Endothelial cell of umbilical vein (primary cell): ENCODE results near the gene AUTS2. TPM values are rescaled to one million over a fixed set of nuclear protein-coding genes. Genes with fewer than 3 reads are reported as not detected.

ENCODE experiments used
- BruUV-seq: library from RNA; stranded (reverse); fragments of 400-500 nt; replicated peaks from 2 replicates; lab custom pipeline; 2021; lab: Mats Ljungman, UMichigan
- CTCF ChIA-PET: fragments of 300-600, 350-600 bp; sonication (Branson Sonifier 250); formaldehyde crosslinking; loops from one replicate; lab custom pipeline; 2021; ENCODE audit warnings: antibody characterized with exemption, inconsistent platforms; lab: Charles Lee
- POLR2A ChIA-PET: fragments of 300-600, 350-600 bp; sonication (Branson Sonifier 250); formaldehyde crosslinking; loops from one replicate; lab custom pipeline; 2021; ENCODE audit warnings: antibody characterized with exemption, inconsistent platforms; lab: Charles Lee
- DNase-seq: peaks from one replicate; pipeline ENCODE4 v3.0.0-alpha.2; 2011; ENCODE audit warnings: low read depth, low spot score
- FAIRE-seq: peaks from 2 replicates; lab custom pipeline; 2011; peaks lifted over from hg19 to GRCh38; lab: Jason Lieb, UNC
- H2AFZ ChIP-seq: 2 replicates; pipeline ENCODE4 v1.6.0; 2012; ENCODE audit warnings: low read depth, low read length, control low read depth, inconsistent platforms
- H3K27ac ChIP-seq: 2 replicates; pipeline ENCODE4 v1.5.1; 2011; ENCODE audit warnings: low read depth, mild to moderate bottlenecking, control low read depth, low read length, moderate library complexity; ENCODE audit not compliant: insufficient read depth
- H3K27me3 ChIP-seq, 2 experiments: 2 replicates each; pipeline versions ENCODE4 v1.6.0 to v1.6.1; 2011; ENCODE audit warnings: low read length in 2 of 2, mixed read lengths in 1 of 2; ENCODE audit not compliant: control insufficient read depth in 2 of 2, insufficient read depth in 2 of 2
- H3K36me3 ChIP-seq, 2 experiments: 2 replicates in 1 of 2; 3 replicates in 1 of 2; pipeline ENCODE4 v1.5.1; 2011; ENCODE audit warnings: low read length in 2 of 2, mild to moderate bottlenecking in 1 of 2, moderate library complexity in 1 of 2; ENCODE audit not compliant: control insufficient read depth in 2 of 2, insufficient read depth in 2 of 2; ENCODE audit errors: extremely low read depth in 1 of 2
- H3K4me1 ChIP-seq: 3 replicates; pipeline ENCODE4 v1.5.1; 2011; ENCODE audit warnings: mild to moderate bottlenecking, low read length; ENCODE audit not compliant: control insufficient read depth, insufficient read depth; ENCODE audit errors: extremely low read depth
- H3K4me2 ChIP-seq: 2 replicates; pipeline ENCODE4 v1.6.1; 2011; ENCODE audit warnings: low read length, control low read depth, mixed read lengths; ENCODE audit not compliant: insufficient read depth
- H3K4me3 ChIP-seq, 3 experiments: fragments of 200-600 bp in 1 of 3; sonication (generic), shearing (Covaris generic) in 1 of 3; replicated peaks in 1 of 3; 2 replicates each; pipeline ENCODE4 v1.5.1; 2011 to 2016; ENCODE audit warnings: control low read depth in 3 of 3, low read length in 3 of 3, mild to moderate bottlenecking in 2 of 3, inconsistent platforms in 1 of 3, low read depth in 1 of 3, moderate library complexity in 1 of 3; ENCODE audit not compliant: insufficient read depth in 1 of 3
- H3K79me2 ChIP-seq: 2 replicates; pipeline ENCODE4 v1.6.0; 2012; ENCODE audit warnings: low read length, inconsistent platforms; ENCODE audit not compliant: control insufficient read depth, insufficient read depth
- H3K9ac ChIP-seq: replicated peaks from 2 replicates; pipeline ENCODE3; 2011; ENCODE audit warnings: low read length, control low read depth; ENCODE audit not compliant: insufficient read depth; ENCODE audit errors: extremely low read depth
- H3K9me1 ChIP-seq: replicated peaks from 3 replicates; pipeline ENCODE4 v1.6.0; 2011; ENCODE audit warnings: mild to moderate bottlenecking, low read length; ENCODE audit not compliant: control insufficient read depth, insufficient read depth; ENCODE audit errors: extremely low read depth
- H3K9me3 ChIP-seq: replicated peaks from 2 replicates; pipeline ENCODE4 v1.5.1; 2012; ENCODE audit warnings: low read length, inconsistent platforms; ENCODE audit not compliant: control insufficient read depth, insufficient read depth
- H4K20me1 ChIP-seq: replicated peaks from 2 replicates; pipeline ENCODE3; 2011; ENCODE audit warnings: mild to moderate bottlenecking, low read length; ENCODE audit not compliant: control insufficient read depth, insufficient read depth; ENCODE audit errors: extremely low read depth
- EZH2 ChIP-seq: IDR thresholded peaks from 2 replicates; pipeline ENCODE4 v1.6.1; 2012; ENCODE audit warnings: borderline replicate concordance, low read depth, mild to moderate bottlenecking, moderate library complexity, low read length, inconsistent platforms; ENCODE audit not compliant: severe bottlenecking
- FOS ChIP-seq: IDR thresholded peaks from 2 replicates; pipeline ENCODE4 v1.6.1; 2011; ENCODE audit warnings: mild to moderate bottlenecking, low read length, moderate library complexity, borderline replicate concordance; ENCODE audit not compliant: insufficient read depth
- GATA2 ChIP-seq: IDR thresholded peaks from 2 replicates; pipeline ENCODE4 v1.7.0; 2011; ENCODE audit warnings: low read depth, mild to moderate bottlenecking, moderate library complexity, mixed read lengths, low read length; ENCODE audit not compliant: insufficient read length, insufficient read depth
- JUN ChIP-seq: IDR thresholded peaks from 2 replicates; pipeline ENCODE4 v1.6.1; 2011; ENCODE audit warnings: borderline replicate concordance, low read depth; ENCODE audit not compliant: insufficient read length, insufficient read depth
- MYC ChIP-seq: IDR thresholded peaks from one replicate; pipeline ENCODE4 v1.6.1; 2011; ENCODE audit warnings: mild to moderate bottlenecking, low read depth, low read length
- POLR2A ChIP-seq: IDR thresholded peaks from 2 replicates; pipeline ENCODE4 v1.6.1; 2012; ENCODE audit warnings: low read depth, mild to moderate bottlenecking, control low read depth, low read length
- POLR2AphosphoS5 ChIP-seq: IDR thresholded peaks from 2 replicates; pipeline ENCODE4 v1.6.1; 2012; ENCODE audit warnings: low read depth, mild to moderate bottlenecking, control low read depth, low read length, moderate library complexity; ENCODE audit not compliant: insufficient read depth
- dilution Hi-C: fragments of 300-500 bp; cut with MboI; formaldehyde crosslinking; loops from one replicate; pipeline ENCODE4 v1.15.0; 2019; ENCODE audit warnings: low sequenced_read_pairs; ENCODE audit not compliant: extremely low pct_ligation_motif_present
- intact Hi-C: fragments of 100-400 bp; cut with micrococcal nuclease; formaldehyde crosslinking; loops from one replicate; pipeline ENCODE4 v1.10.0; 2022
- polyA plus RNA-seq, 4 experiments: library from polyadenylated mRNA; depleted of rRNA in 3 of 4; stranded (reverse) in 3 of 4; unstranded in 1 of 4; fragments of >200 nt; gene quantifications; 2 replicates each; pipeline versions ENCODE4 v1.2.1 to v1.2.3, GENCODE V29; 2011 to 2012; ENCODE audit warnings: missing spikeins in 1 of 4
- total RNA-seq: library from RNA; stranded (reverse); gene quantifications from 2 replicates; pipeline ENCODE4 v1.2.3, GENCODE V29; 2021
- TF ChIP-seq, protein P1 (sequence below): IDR thresholded peaks from 2 replicates; pipeline ENCODE4 v1.6.1; 2011; ENCODE audit not compliant: insufficient read depth, insufficient read length
- TF ChIP-seq, protein P2 (sequence below), 2 donors: IDR thresholded peaks; 1 replicate in 1 of 2; 2 replicates in 1 of 2; pipeline ENCODE4 v1.5.1; 2011; ENCODE audit warnings: low read length in 2 of 2, mild to moderate bottlenecking in 2 of 2, moderate library complexity in 2 of 2, control low read depth in 1 of 2, inconsistent platforms in 1 of 2, low read depth in 1 of 2; ENCODE audit not compliant: insufficient read depth in 1 of 2; ENCODE audit errors: extremely low read depth in 1 of 2

AUTS2 gene
- total and polyA plus RNA-seq, 2 donors (not counting 3 experiments of a cell fraction or from before 2014, with no cell fraction given): 0.59 to 8.0 TPM

DNA sequence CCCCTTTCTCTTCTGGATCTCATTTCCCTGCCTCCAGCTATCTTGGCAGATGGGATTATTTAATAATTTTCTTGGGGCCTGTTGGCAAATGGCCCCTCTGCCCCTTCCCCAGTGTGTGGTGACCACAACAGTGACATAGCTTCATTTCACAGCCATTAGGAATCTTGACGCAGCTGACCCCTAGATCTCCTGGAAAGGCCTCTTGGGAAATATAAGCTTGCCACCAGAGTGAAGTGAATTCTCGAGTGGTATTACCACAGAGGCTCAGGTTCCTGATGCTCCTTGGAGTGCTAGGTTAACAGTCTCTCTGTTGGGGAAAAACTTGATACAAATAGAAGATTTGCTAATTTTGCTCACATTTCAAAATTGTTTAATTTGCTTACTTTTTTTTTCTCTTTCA is 57.8 kb downstream of the AUTS2 start:
- Histone ChIP-seq H4K20me1 (no peaks in the 10 kb centered on the region), H3K27ac (no peak overlapping the region), H3K36me3 (no peaks in the 10 kb centered on the region), H3K4me2 (no peak overlapping the region), H2AFZ (no peak overlapping the region), H3K79me2 (no peaks in the 10 kb centered on the region), H3K9ac (no peak overlapping the region), H3K4me3 (no peak overlapping the region), H3K4me1 (no peaks in the 10 kb centered on the region), H3K27me3 (no peaks in the 10 kb centered on the region), H3K9me3 (no peaks in the 10 kb centered on the region), H3K9me1 (no peaks in the 10 kb centered on the region)
- POLR2A ChIA-PET: no interaction called here
- BruUV-seq: no TSS peak
- FAIRE-seq (no peak), DNase-seq (no peak)
- TF ChIP-seq, protein P1, sequence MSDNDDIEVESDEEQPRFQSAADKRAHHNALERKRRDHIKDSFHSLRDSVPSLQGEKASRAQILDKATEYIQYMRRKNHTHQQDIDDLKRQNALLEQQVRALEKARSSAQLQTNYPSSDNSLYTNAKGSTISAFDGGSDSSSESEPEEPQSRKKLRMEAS: no peak
- TF ChIP-seq, protein P2, sequence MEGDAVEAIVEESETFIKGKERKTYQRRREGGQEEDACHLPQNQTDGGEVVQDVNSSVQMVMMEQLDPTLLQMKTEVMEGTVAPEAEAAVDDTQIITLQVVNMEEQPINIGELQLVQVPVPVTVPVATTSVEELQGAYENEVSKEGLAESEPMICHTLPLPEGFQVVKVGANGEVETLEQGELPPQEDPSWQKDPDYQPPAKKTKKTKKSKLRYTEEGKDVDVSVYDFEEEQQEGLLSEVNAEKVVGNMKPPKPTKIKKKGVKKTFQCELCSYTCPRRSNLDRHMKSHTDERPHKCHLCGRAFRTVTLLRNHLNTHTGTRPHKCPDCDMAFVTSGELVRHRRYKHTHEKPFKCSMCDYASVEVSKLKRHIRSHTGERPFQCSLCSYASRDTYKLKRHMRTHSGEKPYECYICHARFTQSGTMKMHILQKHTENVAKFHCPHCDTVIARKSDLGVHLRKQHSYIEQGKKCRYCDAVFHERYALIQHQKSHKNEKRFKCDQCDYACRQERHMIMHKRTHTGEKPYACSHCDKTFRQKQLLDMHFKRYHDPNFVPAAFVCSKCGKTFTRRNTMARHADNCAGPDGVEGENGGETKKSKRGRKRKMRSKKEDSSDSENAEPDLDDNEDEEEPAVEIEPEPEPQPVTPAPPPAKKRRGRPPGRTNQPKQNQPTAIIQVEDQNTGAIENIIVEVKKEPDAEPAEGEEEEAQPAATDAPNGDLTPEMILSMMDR (IDR thresholded peaks at IDR 0.05; ENCODE audit: extremely low read depth in 1 of 2, insufficient read depth in 1 of 2, low read depth in 1 of 2, low read length in 2 of 2): no peak
- TF ChIP-seq POLR2AphosphoS5 (no peak), JUN (no peak), EZH2 (no peak), GATA2 (no peak), FOS (no peak), POLR2A (no peak), MYC (no peak)
- dilution Hi-C loops (no loop called here), intact Hi-C loops (no loop called here)
- CTCF ChIA-PET: no interaction called here
